ENCODE measurements around the gene IKBIP. TPM values are rescaled to one million over a fixed set of nuclear protein-coding genes. Genes with fewer than 3 reads are reported as not detected.

IKBIP gene
- total and polyA plus RNA-seq, 2 donors (not counting 3 experiments of a cell fraction or from before 2014, with no cell fraction given) = 12.9 to 56.8 TPM

GRCh38 chr12:98587084-98587483, 57.5 kb downstream of the IKBIP start:
- POLR2A ChIA-PET = no interaction called here
- H3K79me2 ChIP-seq (ENCODE audit: control insufficient read depth, insufficient read depth, low read length) = no peaks in the 10 kb centered on the region
- intact Hi-C loops (cut with micrococcal nuclease) = no loop called here
- DNase-seq (ENCODE audit: low read depth, low spot score) = no peak
- no TSS peak for BruUV-seq (replicated peaks)
- no peak overlapping the region for H3K4me2 ChIP-seq (ENCODE audit: insufficient read depth, low read length)
- no peaks in the 10 kb centered on the region for H3K9me1 ChIP-seq (replicated peaks; ENCODE audit: control insufficient read depth, extremely low read depth, insufficient read depth, low read length)
- no peaks in the 10 kb centered on the region for H3K27me3 ChIP-seq (ENCODE audit: control insufficient read depth in 2 of 2, insufficient read depth in 2 of 2, low read length in 2 of 2)
- CTCF ChIA-PET = interaction anchor here (0.6 to 4.0 kb wide), 7 partner anchors 8 to 24 kb away, joined by 3 to 22 read pairs (median 5); no protein-coding TSS in a partner anchor
- no peak overlapping the region for H3K9ac ChIP-seq (replicated peaks; ENCODE audit: extremely low read depth, insufficient read depth, low read length)
- H3K4me3 ChIP-seq (replicated peaks in 1 of 3; ENCODE audit: insufficient read depth in 1 of 3, low read depth in 1 of 3, low read length in 3 of 3) = no peak overlapping the region
- H4K20me1 ChIP-seq (replicated peaks; ENCODE audit: control insufficient read depth, extremely low read depth, insufficient read depth, low read length) = no peaks in the 10 kb centered on the region
- H3K4me1 ChIP-seq (ENCODE audit: control insufficient read depth, extremely low read depth, insufficient read depth, low read length) = no peaks in the 10 kb centered on the region
- no peak overlapping the region for H3K27ac ChIP-seq (ENCODE audit: insufficient read depth, low read depth, low read length)
- no peak for FAIRE-seq
- no peak for TF ChIP-seq POLR2A (IDR thresholded peaks at IDR 0.05; ENCODE audit: low read depth, low read length)
- TF ChIP-seq POLR2AphosphoS5 (IDR thresholded peaks at IDR 0.05; ENCODE audit: insufficient read depth, low read depth, low read length) = no peak
- TF ChIP-seq MAX (IDR thresholded peaks at IDR 0.05; ENCODE audit: insufficient read depth, insufficient read length) = no peak
- no peak for TF ChIP-seq FOS (IDR thresholded peaks at IDR 0.05; ENCODE audit: borderline replicate concordance, insufficient read depth, low read length)
- TF ChIP-seq CTCF (IDR thresholded peaks at IDR 0.05; ENCODE audit: extremely low read depth in 1 of 2, insufficient read depth in 1 of 2, low read depth in 1 of 2, low read length in 2 of 2) = no peak
- TF ChIP-seq JUN (IDR thresholded peaks at IDR 0.05; ENCODE audit: borderline replicate concordance, insufficient read depth, insufficient read length, low read depth) = no peak
- TF ChIP-seq MYC (IDR thresholded peaks at IDR 0.05; ENCODE audit: low read depth, low read length) = no peak
- TF ChIP-seq GATA2 (IDR thresholded peaks at IDR 0.05; ENCODE audit: insufficient read depth, insufficient read length, low read depth, low read length) = no peak
- no peak for TF ChIP-seq EZH2 (IDR thresholded peaks at IDR 0.05; ENCODE audit: borderline replicate concordance, low read depth, low read length, severe bottlenecking)
- no peak overlapping the region for H2AFZ ChIP-seq (ENCODE audit: low read depth, low read length)
- no peaks in the 10 kb centered on the region for H3K9me3 ChIP-seq (replicated peaks; ENCODE audit: control insufficient read depth, insufficient read depth, low read length)
- dilution Hi-C loops (cut with MboI; ENCODE audit: extremely low pct_ligation_motif_present, low sequenced_read_pairs) = no loop called here
- H3K36me3 ChIP-seq (ENCODE audit: control insufficient read depth in 2 of 2, extremely low read depth in 1 of 2, insufficient read depth in 2 of 2, low read length in 2 of 2) = no peaks in the 10 kb centered on the region

All from endothelial cell of umbilical vein (primary cell).